Measurements from ENCODE around the gene CELA2B.

Gene CELA2B

DNA sequence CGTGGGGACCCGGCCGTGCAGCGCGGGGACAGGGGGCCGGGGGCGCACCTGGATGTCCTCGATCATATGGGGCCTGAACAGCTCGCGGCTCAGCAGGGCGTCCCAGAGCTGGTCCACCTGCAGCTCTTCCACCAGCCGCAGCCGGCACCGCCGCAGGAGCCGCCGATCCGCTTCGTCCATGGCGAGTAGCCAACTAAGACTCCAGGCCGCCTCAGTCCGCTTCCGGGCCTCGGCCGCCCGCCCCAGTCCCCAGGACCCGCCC, 48.0 kb downstream of the CELA2B start, which contains the start of gene CASP9:
Gene CASP9 (minus strand): TSS at position 195 of the 262 bp plus-strand sequence. CDS start 15 bp downstream, at position 180.
- DNase-seq (ENCODE audit: low read depth in 2 of 2, low spot score in 1 of 2): no peak

DNA sequence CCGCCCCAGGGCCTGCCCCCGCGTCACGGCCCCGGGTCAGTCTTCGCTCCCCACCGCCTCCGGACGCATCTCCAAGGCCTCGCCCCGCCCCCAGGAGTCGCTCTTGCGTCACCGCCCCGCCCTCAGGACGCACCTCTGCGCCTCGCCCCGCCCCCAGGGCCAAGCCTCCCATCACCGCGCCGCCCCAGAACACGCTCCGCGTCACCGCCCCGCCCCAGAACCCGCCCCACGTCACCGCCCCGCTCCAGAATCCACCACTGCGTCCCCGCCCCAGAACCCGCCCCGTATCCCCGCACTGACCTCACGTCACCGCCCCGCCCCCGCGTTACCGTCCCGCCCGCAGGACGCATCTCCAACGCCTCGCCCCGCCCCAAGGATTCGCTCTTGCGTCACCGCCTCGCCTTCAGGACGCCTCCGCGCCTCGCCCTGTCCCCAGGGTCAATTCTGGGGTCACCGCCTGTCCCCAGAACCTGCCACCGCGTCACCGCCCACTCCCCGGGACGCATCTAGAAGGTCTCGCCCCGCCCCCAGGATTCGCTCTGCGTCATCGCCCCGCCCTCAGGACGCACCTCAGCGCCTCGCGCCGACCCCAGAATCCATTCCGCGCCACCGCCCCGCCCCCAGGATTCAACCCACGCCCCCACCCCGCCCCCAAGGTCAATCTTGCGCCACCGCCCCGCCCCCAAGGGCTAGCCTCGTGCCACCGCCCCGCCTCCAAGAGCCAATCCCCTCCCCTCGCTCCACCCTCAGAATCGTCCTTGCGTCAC, 48.6 kb downstream of the CELA2B start:
- DNase-seq (ENCODE audit: low read depth in 2 of 2, low spot score in 1 of 2): peak; percentile 99 to 100

DNA sequence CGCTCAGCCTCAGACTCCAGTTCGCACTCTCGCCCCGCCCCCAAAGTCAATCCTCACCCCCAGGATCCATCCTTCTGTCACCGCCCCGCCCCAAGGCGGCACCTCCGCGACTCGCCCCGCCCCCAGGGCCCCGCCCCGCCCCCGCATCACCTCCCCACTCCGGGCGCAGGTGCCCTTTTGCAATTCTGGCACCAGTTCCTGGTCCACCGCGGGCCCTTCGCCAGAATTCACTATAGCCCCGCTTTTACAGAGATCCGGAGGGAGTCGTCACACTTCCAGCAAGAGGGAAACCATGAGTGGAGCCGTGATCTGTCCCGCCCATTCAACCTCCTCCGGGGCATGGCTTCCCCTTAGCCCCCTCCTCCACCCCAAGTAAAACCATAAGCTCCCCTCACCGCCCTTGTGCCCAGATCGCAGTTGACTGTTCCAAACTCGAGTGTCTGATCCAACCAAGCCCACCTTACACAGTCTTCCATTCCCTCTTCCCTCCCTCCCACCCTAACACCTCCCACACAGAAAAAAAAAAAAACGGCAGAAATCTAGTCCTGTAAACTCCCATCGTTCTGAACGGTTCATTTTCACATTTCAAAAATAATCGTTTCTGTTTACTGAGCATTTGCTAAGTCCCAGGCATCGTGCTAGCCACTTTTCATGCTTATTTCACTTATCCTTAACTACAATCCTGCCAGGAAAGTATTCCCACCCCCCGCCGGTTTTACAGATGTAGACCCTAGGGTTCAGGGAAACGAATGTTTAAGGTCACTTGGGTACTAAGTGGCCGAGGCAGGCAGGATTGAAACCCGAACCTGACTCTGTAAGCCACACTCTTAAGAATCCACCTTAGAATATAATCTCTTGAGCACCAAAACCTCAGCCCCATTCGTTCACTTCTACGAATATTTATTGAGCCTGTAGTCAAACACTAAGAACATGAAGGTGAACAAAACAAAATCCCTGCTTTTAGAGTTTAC, 49.4 kb downstream of the CELA2B start:
- no peak for DNase-seq (ENCODE audit: low read depth in 2 of 2, low spot score in 1 of 2)

DNA sequence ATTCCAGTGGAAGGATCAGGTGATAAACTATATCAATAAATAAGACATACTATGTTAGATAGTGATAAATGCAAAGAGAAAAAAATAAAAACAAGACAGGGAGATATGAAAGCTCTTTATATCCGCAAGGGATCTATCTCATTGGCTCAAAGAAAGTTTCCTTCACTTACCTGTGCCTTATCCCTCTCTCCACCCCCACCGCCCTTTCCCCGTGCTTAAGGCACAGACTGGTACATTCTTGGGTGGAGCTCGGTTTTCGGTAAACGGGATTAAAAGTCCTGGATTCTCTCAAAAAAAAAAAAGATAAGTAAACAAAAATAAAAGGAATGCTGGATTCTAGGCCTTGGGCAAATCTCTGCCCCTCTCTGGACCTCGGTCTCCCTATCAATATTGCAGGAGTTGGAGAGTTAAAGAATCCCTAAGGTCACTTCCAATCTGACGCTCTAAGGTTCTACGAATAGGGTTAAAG, 50.2 kb downstream of the CELA2B start:
- DNase-seq (ENCODE audit: low read depth in 2 of 2, low spot score in 1 of 2): no peak

DNA sequence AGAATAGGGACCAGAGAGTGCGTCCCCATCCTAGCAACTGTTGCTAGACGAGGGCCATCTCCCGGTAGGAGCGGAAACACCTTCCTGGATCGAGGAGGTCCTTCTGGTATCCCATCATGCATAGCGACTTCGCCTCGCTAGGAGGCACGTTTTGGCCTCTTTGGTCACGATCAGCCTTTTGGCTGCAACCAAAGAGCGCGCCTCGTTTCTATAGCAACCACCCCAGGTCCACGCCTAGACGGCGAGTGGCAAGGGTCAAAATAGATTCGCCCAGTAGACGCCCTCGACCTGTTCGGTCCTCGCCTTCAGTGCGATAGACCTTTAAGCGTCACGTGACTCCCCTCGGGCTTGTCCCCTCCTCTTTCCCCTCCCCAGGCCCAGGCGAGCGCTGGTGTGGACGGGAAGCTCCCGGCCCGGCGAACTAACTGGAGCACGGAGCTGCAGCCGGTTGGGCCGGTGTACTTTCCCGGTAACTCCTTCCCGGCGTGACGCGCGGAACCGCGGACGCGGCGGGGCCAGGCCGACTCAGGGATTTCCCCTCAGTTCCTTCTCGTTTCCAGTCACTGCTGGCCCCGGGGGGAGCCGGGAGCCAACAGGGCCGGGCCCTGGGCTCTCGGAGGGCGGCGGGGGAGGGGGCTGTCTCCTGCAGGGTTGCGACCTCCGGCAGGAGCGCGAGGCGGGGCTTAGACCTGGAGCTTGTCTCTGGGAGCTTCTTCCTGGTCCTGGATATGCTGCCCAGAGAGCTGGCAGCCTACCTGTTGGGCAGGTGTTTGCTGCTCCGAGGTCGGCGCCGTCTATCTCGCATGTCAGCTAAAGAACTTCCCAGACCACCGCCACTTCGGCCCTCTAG, 50.8 kb downstream of the CELA2B start, which contains the start of gene DNAJC16:
Gene DNAJC16 (plus strand): TSS at position 359 of the 850 bp plus-strand sequence. CDS start 2,258 bp downstream, outside the sequence.
- DNase-seq (ENCODE audit: low read depth in 2 of 2, low spot score in 1 of 2): peak; percentile 90 to 93

DNA sequence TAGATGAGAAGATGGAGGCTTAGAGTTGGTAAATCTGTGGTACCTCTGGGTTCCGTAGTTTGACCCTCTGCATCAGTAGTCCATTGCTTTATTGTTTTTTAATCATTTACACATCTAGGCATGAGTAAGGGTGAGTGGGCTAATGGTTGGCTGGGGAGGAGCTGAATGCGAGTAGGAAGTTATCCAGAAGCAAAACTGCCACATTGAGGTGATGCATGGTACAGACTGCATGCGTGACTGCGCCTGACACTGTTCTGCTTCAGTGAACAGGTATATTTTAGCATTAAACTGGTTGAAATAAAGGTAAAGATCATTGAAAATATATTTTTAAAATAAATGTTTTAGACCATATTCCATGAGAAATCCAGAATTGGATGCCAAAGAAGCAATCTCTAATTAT, 55.1 kb downstream of the CELA2B start:
- DNase-seq (ENCODE audit: low read depth in 2 of 2, low spot score in 1 of 2): no peak

DNA sequence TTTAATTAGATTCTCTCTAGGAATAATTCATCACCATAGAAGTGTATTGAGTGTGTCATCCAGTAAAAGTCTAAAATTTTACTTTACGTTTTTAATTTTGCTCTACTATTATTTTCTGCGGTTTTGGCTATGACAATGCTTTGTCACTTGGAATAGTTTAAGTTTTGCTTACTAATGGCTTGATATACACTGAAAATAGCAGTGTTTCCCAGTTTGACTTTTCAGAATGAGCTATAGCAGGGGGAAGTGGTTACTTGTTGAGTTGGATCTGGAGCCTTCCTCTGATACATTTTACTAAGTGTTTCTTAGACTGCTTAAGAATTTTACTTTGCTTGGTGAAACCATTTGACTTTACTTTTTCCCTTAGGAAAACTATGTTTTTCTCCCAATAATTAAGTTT, 55.8 kb downstream of the CELA2B start:
- no peak for DNase-seq (ENCODE audit: low read depth in 2 of 2, low spot score in 1 of 2)

DNA sequence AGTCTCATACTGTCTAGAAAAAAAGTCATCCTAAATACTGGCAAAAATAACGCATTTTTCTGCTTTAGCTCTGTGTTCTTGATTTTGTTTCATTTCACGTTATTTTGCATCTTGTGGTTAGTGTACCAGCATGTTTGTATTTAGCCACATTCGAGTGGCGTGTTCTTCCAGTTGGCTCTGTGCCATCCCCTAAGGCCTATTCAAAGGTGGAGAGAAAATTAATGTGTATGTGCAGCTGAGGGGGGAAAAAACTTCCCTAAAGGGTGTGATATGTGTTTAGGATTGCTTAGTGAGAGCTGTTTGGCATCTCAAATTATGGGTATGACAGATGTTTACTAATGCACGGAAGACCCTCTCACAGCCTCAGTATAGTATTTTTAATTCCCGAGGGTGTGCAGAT, 62.9 kb downstream of the CELA2B start:
- no peak for DNase-seq (ENCODE audit: low read depth in 2 of 2, low spot score in 1 of 2)

DNA sequence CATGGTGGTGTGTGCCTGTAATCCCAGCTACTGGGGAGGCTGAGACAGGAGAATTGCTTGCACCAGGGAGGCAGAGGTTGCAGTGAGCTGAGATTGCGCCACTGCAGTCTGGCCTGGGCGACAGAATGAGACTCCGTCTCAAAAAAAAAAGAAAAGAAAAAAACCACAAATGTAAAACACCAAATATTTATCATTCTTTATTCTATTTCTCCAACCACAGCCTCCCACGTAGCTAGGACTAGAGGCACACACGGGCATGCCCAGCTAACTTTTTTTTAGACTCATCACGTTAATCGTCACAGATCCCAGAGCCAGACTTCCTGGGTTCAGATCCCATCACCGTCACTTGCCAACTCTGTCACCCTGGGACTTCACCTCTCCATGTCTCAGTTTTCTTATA, 64.3 kb downstream of the CELA2B start:
- DNase-seq (ENCODE audit: low read depth in 2 of 2, low spot score in 1 of 2): no peak
